ENCODE data around the gene FIG4.

DNA sequence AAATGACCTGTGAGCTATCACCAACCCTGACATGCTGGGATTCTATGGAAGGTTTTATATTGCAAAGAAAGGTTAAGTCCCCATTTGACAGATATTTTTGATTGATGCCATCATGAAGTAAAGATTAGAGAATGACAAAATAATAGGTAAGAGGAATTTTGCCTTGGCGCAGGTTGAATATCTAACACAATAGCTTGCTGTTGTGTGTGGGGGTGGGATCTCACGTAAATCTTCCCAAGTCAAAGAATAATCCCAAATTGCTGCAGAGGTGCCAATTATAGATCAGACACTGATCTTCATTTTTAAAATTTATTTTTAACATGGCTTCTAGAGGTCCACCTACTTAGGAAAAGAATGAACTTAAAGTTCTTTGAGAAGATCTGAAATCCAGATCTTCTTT lies 135.5 kb downstream of the FIG4 start:
- TF ChIP-seq EZH2phosphoT487 (IDR thresholded peaks at IDR 0.05; ENCODE audit: insufficient read depth, low read depth) (no peak), EZH2 (IDR thresholded peaks at IDR 0.05; ENCODE audit: insufficient read depth, poor library complexity, severe bottlenecking) (no peak)
